Sciatic nerve (tissue), 2 donors: Measurements from ENCODE around the gene HSD3B7. TPM values are rescaled to one million over a fixed set of nuclear protein-coding genes. Genes with fewer than 3 reads are reported as not detected.

Experiments
- ATAC-seq: fragments of 200-7000 bp; cut with Tn5 transposase; one replicate; pipeline ENCODE4 v1.9.1; 2020; ENCODE audit warnings: mild to moderate bottlenecking, moderate library complexity
- DNase-seq: peaks from one replicate; pipeline ENCODE4 v3.0.0-alpha.2; 2020; ENCODE audit warnings: low spot score
- intact Hi-C: fragments of 100-400 bp; cut with DNase I; formaldehyde crosslinking; loops from one replicate; pipeline ENCODE4 v1.14.2; 2022
- total RNA-seq: library from RNA; stranded (reverse); fragmentation: NEBNext Ultra II Directional; extraction: Animal tissue kit (Norgen Biotek cat#: 25700); gene quantifications from one replicate; pipeline ENCODE4 v1.2.1, GENCODE V29; 2021
- donor health status: DM: no; HTN: no; CAD: no.
- donor health status: DM: no; HTN: no; CAD: no.

Gene HSD3B7
- total RNA-seq, 1 donor from 2014 or later, result 16.3 TPM

- ATAC-seq (no peak), DNase-seq (no peak)
- intact Hi-C loops, result no loop called here
Observed at GRCh38 chr16:30954993-30955392, 30.0 kb upstream of the HSD3B7 start.

DNA sequence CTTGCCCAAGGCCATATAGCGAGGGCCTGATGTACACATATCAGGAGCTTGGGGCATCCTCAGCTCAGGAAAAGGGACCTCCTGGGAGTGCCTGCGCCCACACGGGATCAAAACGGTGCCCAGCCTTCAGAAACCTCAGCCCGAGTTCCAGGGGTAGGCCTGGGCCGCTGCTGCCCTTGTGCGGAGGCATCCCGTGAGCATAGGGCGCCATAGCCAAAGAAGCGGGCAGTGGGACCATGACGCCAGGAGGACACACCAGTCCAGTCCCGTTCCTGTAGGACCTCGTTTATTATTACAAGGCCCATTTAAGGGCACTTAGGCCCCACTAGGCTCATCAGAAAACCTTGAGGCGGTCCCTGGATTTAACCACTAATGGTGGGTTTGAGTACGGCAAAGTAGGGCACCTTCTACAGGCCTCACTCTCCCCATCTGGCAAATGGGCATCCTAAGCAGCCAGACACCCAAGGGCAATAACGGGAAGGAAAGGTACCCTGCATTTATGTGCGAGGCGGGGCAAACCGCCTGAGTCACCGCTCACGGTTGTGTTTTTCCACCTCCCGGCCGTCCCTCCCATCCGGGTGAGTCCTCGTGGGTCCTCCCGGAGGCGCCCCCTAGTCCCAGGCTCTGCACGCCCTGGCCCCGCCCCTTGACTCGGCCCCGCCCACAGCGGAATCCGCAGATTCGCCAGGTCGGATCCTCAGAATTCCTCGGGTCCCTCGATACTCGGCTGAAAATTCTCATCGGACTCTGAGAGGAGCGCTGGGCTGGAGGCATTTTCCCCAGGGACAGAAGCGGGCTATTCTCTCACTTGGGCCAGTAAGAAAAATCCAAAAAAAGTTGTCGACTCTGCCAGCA, 28.2 kb upstream of the HSD3B7 start:
- intact Hi-C loops, result no loop called here
- ATAC-seq (peak; percentile 85), DNase-seq (peak; percentile 92)

- intact Hi-C loops, result no loop called here
- ATAC-seq (peak; percentile 94), DNase-seq (peak; percentile 98)
Observed at GRCh38 chr16:30957456-30958174, 27.4 kb upstream of the HSD3B7 start, which contains the start of gene SETD1A. TSS of gene SETD1A (plus strand) at chr16:30957754. CDS start at chr16:30958732, 978 bp downstream.

- ATAC-seq, result no peak
- no peak for DNase-seq
- intact Hi-C loops, result no loop called here
Observed at GRCh38 chr16:30958175-30959079, 26.6 kb upstream of the HSD3B7 start.

DNA sequence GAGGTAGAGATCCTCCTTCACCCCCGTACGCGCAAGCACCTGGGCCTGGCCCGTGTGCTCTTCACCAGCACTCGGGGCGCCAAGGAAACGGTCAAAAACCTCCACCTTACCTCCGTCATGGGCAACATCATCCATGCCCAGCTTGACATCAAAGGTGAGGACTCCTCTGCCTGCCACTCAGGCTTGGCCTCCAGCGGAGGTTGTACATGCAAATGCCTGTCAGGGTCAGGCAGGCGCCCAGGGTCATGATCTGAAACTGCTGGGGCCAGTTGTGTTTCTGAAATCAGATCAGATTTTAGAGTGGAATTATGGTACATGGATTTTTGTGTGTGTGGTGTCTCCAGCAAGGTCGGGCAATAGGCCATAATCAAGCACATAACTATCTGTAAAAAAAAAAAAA, 23.6 kb upstream of the HSD3B7 start:
- no peak for DNase-seq
- no peak for ATAC-seq
- intact Hi-C loops, result no loop called here

DNA sequence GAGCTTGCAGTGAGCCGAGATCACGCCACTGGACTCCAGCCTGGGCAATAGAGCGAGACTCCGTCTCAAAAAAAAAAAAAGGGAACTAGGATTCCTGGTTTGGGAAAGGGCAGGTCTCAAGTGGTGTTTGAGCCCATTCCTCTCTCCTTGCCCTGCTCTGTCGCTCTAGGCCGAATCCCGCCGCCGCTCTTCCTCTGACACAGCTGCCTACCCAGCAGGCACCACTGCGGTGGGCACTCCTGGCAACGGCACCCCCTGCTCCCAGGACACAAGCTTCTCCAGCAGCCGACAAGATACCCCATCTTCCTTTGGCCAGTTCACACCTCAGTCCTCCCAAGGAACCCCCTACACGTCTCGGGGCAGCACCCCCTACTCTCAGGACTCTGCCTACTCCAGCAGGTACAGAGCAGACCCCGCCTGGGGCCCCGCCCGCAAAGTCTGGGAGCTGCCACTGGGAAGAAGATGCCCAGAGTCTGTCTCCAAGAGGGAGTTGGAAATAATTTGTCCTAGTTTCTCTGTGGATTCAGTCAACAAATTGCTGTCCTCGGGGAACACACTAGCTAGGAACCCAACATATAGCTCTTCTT, 21.0 kb upstream of the HSD3B7 start:
- DNase-seq (no peak), ATAC-seq (no peak)
- intact Hi-C loops, result no loop called here

- intact Hi-C loops, result no loop called here
- ATAC-seq (peak; percentile 12), DNase-seq (no peak)
Observed at GRCh38 chr16:30964574-30965226, 20.3 kb upstream of the HSD3B7 start.

GRCh38 chr16:30965436-30965835, 19.6 kb upstream of the HSD3B7 start:
- ATAC-seq (no peak), DNase-seq (no peak)
- intact Hi-C loops, result no loop called here

DNA sequence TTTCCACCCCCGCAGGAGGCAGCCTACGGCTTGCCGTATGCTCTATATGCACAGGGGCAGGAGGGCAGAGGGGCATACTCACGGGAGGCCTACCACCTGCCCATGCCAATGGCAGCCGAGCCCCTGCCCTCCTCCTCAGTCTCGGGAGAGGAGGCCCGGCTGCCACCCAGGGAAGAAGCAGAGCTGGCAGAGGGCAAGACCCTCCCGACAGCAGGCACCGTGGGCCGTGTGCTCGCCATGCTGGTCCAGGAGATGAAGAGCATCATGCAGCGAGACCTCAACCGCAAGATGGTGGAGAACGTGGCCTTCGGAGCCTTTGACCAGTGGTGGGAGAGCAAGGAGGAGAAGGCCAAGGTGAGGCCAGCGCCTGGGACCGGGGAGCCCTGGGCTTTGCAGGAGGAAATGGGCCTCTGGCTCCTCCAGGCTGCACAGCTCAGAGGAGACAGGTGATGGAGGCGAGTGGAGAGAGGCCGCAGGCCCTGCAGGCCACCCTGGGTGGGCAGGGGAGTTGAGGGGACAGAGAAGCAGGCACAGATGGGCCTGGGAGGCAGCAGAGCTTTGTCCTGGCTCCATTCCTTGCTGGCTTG, 18.9 kb upstream of the HSD3B7 start:
- ATAC-seq (no peak), DNase-seq (no peak)
- intact Hi-C loops, result no loop called here

GRCh38 chr16:30967795-30968194, 17.2 kb upstream of the HSD3B7 start:
- no peak for DNase-seq
- no peak for ATAC-seq
- intact Hi-C loops, result no loop called here

- ATAC-seq (no peak), DNase-seq (no peak)
- intact Hi-C loops, result no loop called here
Observed at GRCh38 chr16:30969246-30969842, 15.7 kb upstream of the HSD3B7 start.

DNA sequence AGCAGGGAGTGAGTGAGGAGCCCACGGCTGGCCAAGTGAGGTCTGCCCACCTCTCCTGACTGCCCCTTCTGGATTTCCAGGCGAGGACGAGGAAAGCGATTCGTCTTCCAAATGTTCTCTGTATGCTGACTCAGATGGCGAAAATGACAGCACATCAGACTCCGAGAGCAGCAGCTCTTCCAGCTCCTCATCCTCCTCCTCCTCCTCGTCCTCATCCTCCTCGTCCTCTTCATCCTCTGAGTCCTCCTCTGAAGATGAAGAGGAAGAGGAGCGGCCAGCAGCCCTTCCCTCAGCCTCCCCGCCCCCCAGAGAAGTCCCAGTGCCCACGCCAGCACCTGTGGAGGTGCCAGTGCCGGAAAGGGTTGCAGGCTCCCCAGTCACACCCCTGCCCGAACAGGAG, 13.7 kb upstream of the HSD3B7 start:
- DNase-seq (no peak), ATAC-seq (no peak)
- intact Hi-C loops, result no loop called here

DNA sequence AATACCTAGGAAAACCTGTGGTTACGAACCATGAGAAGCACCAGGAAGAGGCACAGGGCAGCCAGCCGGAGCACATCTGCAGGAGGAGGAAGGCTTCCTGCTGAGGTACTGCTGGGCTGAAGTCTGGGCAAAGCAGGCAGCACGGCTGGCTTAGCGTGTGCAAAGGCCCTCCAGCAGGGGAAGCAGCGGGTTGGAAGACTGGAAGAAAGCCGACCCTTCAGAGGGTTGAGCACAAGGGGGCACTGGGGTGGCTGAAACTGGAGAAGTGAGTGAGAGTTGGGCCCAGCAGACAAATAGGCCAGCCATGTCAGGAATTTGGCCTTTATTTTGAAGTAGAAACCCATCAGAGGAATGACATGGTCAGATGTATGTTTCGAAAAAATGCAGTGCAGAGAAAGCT, 12.1 kb upstream of the HSD3B7 start:
- no peak for DNase-seq
- intact Hi-C loops, result no loop called here
- ATAC-seq, result no peak

DNA sequence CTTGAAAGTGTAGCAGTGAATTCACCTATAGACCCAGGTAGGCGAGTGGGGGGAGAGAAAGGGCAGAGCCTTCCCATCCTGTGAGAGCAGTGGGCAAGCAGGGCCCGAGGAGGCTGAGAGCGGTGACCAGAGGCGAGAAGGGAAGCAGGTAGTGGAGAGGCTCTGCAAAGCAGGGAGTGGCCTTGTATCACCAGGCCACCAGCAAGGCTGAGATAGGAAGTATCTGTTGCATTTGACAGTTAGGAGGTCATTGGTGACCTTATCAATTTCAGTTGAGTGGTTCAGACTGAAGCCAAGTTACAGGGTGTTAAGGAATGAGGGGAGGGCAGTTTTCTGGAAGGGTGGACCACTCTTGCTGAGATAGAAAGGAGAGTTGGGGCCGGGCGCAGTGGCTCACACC, 10.7 kb upstream of the HSD3B7 start:
- DNase-seq, result no peak
- intact Hi-C loops, result no loop called here
- no peak for ATAC-seq

DNA sequence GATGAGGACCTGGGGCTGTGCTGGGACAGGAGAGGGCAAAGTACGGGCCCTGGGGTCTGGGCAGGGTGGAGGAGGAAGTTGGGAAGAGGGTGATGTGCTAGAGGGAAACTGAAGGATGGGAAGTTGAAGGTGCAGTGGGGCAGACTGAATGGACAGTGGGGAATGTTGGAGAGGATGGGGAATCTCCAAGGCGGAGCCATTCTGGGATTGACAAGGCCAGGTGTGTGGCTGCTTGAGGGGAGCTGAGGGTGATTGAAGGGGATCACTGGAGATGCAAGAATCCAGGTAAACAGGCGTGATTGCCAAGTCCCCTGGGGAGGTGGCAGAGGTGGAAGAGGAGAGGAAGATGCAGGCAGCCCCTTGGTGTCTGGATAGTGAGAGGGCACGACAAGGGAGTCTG, 8.5 kb upstream of the HSD3B7 start:
- intact Hi-C loops, result no loop called here
- DNase-seq (no peak), ATAC-seq (no peak)

DNA sequence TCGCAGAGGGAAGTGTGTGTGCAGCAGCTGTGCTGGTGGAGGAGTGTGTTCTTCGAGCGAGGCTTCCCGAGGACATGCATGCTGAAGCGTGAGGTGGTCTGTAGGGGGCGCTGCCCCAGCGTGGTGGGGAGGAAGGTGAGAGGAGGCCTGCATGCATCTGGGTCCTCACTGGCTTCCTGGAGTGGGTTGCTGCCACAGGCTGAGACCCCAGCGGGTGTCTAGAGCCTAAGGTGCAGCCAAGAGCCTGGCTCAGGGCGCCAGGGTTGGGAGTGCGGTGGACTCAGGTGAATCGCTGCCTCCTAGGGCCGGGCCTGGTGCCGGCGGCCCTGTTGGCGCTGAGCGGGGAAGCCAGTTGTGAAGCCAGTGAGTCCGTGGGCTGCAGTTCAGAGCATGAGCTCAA, 7.5 kb upstream of the HSD3B7 start:
- no peak for ATAC-seq
- DNase-seq, result no peak
- intact Hi-C loops, result no loop called here

GRCh38 chr16:30979170-30980022, 5.6 kb upstream of the HSD3B7 start:
- intact Hi-C loops, result loop anchor here (10.0 kb wide), 3 partner anchors 115 to 885 kb away; partner anchors contain the start of genes VKORC1 and ZNF843
- no peak for ATAC-seq
- DNase-seq, result no peak
